Uterus (tissue), 4 donors: ENCODE results near the gene ZSCAN22. TPM values are rescaled to one million over a fixed set of nuclear protein-coding genes. Genes with fewer than 3 reads are reported as not detected.
A peak's percentile ranks its signal among the peaks of the same experiment; 100 is the strongest.

Source experiments
- DNase-seq, 2 donors: peaks; one replicate each; pipeline ENCODE4 v3.0.0-alpha.2; 2019 to 2020
- H3K27ac ChIP-seq, 2 donors: fragments of 200-600 bp; sonication (generic); 1 replicate in 1 of 2; 2 replicates in 1 of 2; pipeline ENCODE4 v1.5.1; 2016 to 2018
- H3K27me3 ChIP-seq, 2 donors: fragments of 200-600 bp; sonication (generic); one replicate each; pipeline ENCODE4 v1.5.1; 2018 to 2019; ENCODE audit warnings: control low read depth in 1 of 2
- H3K36me3 ChIP-seq, 2 donors: fragments of 200-600 bp; sonication (generic); one replicate each; pipeline ENCODE4 v1.5.1; 2019; ENCODE audit warnings: control low read depth in 1 of 2
- H3K4me1 ChIP-seq, 2 donors: fragments of 200-600 bp; sonication (generic); one replicate each; pipeline ENCODE4 v1.5.1; 2018 to 2019; ENCODE audit warnings: control low read depth in 1 of 2
- H3K4me3 ChIP-seq, 2 donors: fragments of 200-600 bp; sonication (generic); 1 replicate in 1 of 2; 2 replicates in 1 of 2; pipeline ENCODE4 v1.5.1; 2018 to 2019; ENCODE audit warnings: mild to moderate bottlenecking in 1 of 2
- H3K9me3 ChIP-seq, 2 donors: fragments of 200-600 bp; sonication (generic); one replicate each; pipeline ENCODE4 v1.5.1; 2019; ENCODE audit warnings: control low read depth in 1 of 2
- CTCF ChIP-seq, 4 experiments: fragments of 200-600 bp in 2 of 4; fragments of 450-650 bp in 2 of 4; sonication (generic) in 2 of 4; IDR thresholded peaks; one replicate each; pipeline ENCODE4 v1.5.1; 2016 to 2019; ENCODE audit warnings: antibody characterized with exemption in 4 of 4, mild to moderate bottlenecking in 2 of 4, moderate library complexity in 1 of 4
- POLR2A ChIP-seq, 2 donors: fragments of 450-650 bp; IDR thresholded peaks; one replicate each; pipeline ENCODE4 v1.6.1; 2016; ENCODE audit warnings: antibody characterized with exemption in 2 of 2, mild to moderate bottlenecking in 1 of 2, moderate library complexity in 1 of 2
- intact Hi-C: fragments of 100-400 bp; cut with DNase I; formaldehyde crosslinking; loops from one replicate; pipeline ENCODE4 v1.15.1; 2023; ENCODE audit warnings: low total_unique reads
- total RNA-seq, 4 donors: library from RNA; depleted of rRNA in 3 of 4; stranded (reverse); fragments of >200 nt in 3 of 4; gene quantifications; one replicate each; pipeline versions ENCODE4 v1.1.0 to v1.2.4, GENCODE V29; 2014 to 2023
- donor health status: DM: yes; HTN: yes; CAD: no.

The ZSCAN22 gene
- total RNA-seq, 4 donors from 2014 or later: 3.9 to 5.1 (median 4.6) TPM

- no peak for TF ChIP-seq POLR2A (IDR thresholded peaks at IDR 0.05)
- TF ChIP-seq CTCF (IDR thresholded peaks at IDR 0.05): no peak
- intact Hi-C loops: no loop called here
- no peak for DNase-seq
- Histone ChIP-seq H3K36me3 (no peaks in the 10 kb centered on the region), H3K4me3 (no peak overlapping the region), H3K27me3 (no peaks in the 10 kb centered on the region), H3K27ac (no peak overlapping the region), H3K9me3 (no peaks in the 10 kb centered on the region), H3K4me1 (peaks cover 3 to 23% of the 10 kb centered on the region in 2 donors)
Measured at GRCh38 chr19:58382997-58383603, 56.3 kb downstream of the ZSCAN22 start.

GRCh38 chr19:58385313-58385890 is 58.6 kb downstream of the ZSCAN22 start:
- peak overlapping the region; percentile 92 to 97 for H3K27ac ChIP-seq
- intact Hi-C loops: no loop called here
- TF ChIP-seq POLR2A (IDR thresholded peaks at IDR 0.05) (no peak), CTCF (IDR thresholded peaks at IDR 0.05) (no peak)
- no peak for DNase-seq
- H3K4me3 ChIP-seq: peak overlapping the region in 1 of 2 donors; percentile 88
- no peaks in the 10 kb centered on the region for H3K36me3 ChIP-seq
- peaks cover 5 to 21% of the 10 kb centered on the region in 2 donors for H3K4me1 ChIP-seq
- no peaks in the 10 kb centered on the region for H3K9me3 ChIP-seq
- no peaks in the 10 kb centered on the region for H3K27me3 ChIP-seq

GRCh38 chr19:58385891-58386575 is 59.2 kb downstream of the ZSCAN22 start:
- TF ChIP-seq POLR2A (IDR thresholded peaks at IDR 0.05) (no peak), CTCF (IDR thresholded peaks at IDR 0.05) (no peak)
- Histone ChIP-seq H3K4me1 (peaks cover 5 to 21% of the 10 kb centered on the region in 2 donors), H3K27ac (peak overlapping the region; percentile 92 to 97), H3K27me3 (no peaks in the 10 kb centered on the region), H3K36me3 (no peaks in the 10 kb centered on the region), H3K4me3 (peak overlapping the region; percentile 61 to 88), H3K9me3 (no peaks in the 10 kb centered on the region)
- peak in 1 of 2 donors; percentile 35 for DNase-seq
- intact Hi-C loops: no loop called here

DNA sequence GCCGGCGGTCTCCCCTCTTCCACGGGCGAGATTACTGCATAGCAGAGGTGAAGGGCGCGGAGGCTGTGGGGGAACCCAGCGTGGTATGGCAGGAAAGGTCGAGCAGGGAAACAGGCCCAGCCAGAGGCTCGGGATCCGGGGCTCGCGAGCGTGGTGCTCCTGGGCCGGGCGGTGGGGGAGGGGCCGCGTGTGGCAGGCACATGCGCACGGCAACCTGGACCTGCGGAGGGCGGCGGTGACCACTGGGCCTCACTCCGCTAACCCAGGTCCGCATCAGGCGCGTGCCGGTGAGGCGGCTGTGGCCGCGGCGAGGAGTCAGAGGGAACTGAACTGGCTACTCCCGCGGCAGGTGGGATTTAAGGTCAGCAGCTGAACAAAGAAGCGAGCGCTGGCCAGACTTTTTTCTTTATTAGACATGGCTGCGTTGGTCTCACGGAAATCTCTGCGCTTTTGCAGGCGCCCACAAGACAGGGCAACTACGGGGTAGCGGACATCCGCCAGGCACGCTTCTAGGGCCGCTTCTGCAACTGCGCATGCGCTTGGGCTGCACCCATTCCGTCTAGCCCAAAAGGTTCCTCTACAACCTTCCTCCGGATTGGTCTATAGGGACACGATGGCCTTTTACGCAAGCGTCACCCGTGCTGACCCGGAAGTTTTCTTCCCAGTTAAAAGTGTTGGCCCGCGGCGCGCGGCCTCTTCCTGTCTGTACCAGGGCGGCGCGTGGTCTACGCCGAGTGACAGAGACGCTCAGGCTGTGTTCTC is 60.0 kb downstream of the ZSCAN22 start, which contains the start of gene RPS5:
RPS5 (plus strand) TSS at position 694 of the 762 bp plus-strand sequence. CDS start 869 bp downstream, outside the sequence.
- H3K9me3 ChIP-seq: no peaks in the 10 kb centered on the region
- no peak for TF ChIP-seq CTCF (IDR thresholded peaks at IDR 0.05)
- peak; percentile 58 to 77 for TF ChIP-seq POLR2A (IDR thresholded peaks at IDR 0.05)
- intact Hi-C loops: no loop called here
- peak; percentile 95 to 97 for DNase-seq
- H3K36me3 ChIP-seq: no peaks in the 10 kb centered on the region
- H3K27me3 ChIP-seq: no peaks in the 10 kb centered on the region
- peak within 1 kb of the TSS; percentile 61 to 88 for H3K4me3 ChIP-seq
- peak within 1 kb of the TSS; percentile 92 to 97 for H3K27ac ChIP-seq
- peaks cover 5 to 21% of the 10 kb centered on the region in 2 donors for H3K4me1 ChIP-seq
